Measurements from ENCODE around the gene GREM2. TPM values are rescaled to one million over a fixed set of nuclear protein-coding genes. Genes with fewer than 3 reads are reported as not detected.

The GREM2 gene
- polyA plus RNA-seq, 1 donor from 2014 or later: 0.85 TPM

DNA sequence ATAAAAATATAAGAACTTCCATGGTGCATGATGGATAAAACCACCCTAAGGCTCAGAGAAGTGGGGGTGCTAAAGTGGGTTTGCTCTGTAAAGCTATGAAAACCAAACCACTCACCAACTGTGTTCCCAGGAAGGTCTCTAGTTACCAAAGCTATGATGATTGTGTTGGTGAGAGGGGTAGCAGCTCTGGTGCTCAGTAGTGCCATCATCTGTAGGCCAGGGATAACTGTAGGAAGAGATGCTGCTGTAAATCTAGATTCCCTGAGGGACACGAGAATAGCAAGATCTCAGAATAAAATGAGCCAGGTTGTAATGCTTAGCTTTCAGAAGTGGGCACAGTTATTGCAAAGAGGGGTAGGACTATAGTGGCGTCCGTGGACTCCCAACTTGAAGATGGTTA lies 124.5 kb downstream of the GREM2 start:
- H3F3A ChIP-seq (ENCODE audit: insufficient read depth, low read length, poor library complexity, severe bottlenecking): no peaks in the 10 kb centered on the region
- no peaks in the 10 kb centered on the region for H3K9me2 ChIP-seq (ENCODE audit: insufficient read depth, low read length)
- no peak overlapping the region for H2AFZ ChIP-seq (ENCODE audit: low read depth, low read length)
- no peaks in the 10 kb centered on the region for H4K20me1 ChIP-seq (ENCODE audit: insufficient read depth)
- no peaks in the 10 kb centered on the region for H3K36me3 ChIP-seq (ENCODE audit: insufficient read depth, low read length)
- no peak overlapping the region for H3K9ac ChIP-seq (ENCODE audit: low read length)
- peaks cover 3% of the 10 kb centered on the region for H3K27me3 ChIP-seq (ENCODE audit: insufficient read depth, low read depth, low read length)
- no peak overlapping the region for H3K4me3 ChIP-seq (ENCODE audit: low read length)
- TF ChIP-seq SMC3 (conservative IDR thresholded peaks at IDR 0.05; ENCODE audit: poor library complexity) (no peak), MXI1 (conservative IDR thresholded peaks at IDR 0.05; ENCODE audit: poor library complexity, severe bottlenecking) (no peak), EZH2 (IDR thresholded peaks at IDR 0.05; ENCODE audit: borderline replicate concordance, insufficient read depth, low read length, poor library complexity, severe bottlenecking) (no peak)
- TF ChIP-seq, protein P1, sequence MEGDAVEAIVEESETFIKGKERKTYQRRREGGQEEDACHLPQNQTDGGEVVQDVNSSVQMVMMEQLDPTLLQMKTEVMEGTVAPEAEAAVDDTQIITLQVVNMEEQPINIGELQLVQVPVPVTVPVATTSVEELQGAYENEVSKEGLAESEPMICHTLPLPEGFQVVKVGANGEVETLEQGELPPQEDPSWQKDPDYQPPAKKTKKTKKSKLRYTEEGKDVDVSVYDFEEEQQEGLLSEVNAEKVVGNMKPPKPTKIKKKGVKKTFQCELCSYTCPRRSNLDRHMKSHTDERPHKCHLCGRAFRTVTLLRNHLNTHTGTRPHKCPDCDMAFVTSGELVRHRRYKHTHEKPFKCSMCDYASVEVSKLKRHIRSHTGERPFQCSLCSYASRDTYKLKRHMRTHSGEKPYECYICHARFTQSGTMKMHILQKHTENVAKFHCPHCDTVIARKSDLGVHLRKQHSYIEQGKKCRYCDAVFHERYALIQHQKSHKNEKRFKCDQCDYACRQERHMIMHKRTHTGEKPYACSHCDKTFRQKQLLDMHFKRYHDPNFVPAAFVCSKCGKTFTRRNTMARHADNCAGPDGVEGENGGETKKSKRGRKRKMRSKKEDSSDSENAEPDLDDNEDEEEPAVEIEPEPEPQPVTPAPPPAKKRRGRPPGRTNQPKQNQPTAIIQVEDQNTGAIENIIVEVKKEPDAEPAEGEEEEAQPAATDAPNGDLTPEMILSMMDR (IDR thresholded peaks at IDR 0.05; ENCODE audit: poor library complexity, severe bottlenecking): no peak
- no peaks in the 10 kb centered on the region for H3K9me3 ChIP-seq (ENCODE audit: low read length)
- no peak overlapping the region for H3K4me2 ChIP-seq (ENCODE audit: low read length)
- H3K27ac ChIP-seq (ENCODE audit: low read length): no peak overlapping the region
- no peaks in the 10 kb centered on the region for H3K79me2 ChIP-seq (replicated peaks; ENCODE audit: insufficient read depth, low read length)

DNA sequence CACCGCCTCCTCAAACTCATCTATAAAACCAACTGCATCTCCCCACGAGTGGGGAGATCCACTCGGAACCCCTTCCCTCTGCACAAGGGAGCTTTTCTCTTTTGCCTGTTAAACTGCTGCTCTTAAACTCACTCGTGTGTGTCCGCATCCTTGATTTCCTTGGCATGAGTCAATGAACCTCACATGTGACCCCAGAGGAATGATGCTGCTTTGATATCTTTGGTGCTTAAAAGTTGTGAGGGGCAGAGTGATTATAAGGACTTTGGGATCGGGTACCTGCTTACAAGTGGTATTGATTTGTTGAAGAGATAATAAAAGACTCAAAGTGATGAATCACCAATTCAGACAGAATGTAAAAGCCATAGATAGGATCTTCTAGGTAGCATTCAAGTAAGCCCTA lies 125.3 kb downstream of the GREM2 start:
- no peaks in the 10 kb centered on the region for H3K9me2 ChIP-seq (ENCODE audit: insufficient read depth, low read length)
- H4K20me1 ChIP-seq (ENCODE audit: insufficient read depth): no peaks in the 10 kb centered on the region
- H3K9ac ChIP-seq (ENCODE audit: low read length): no peak overlapping the region
- H3K4me3 ChIP-seq (ENCODE audit: low read length): no peak overlapping the region
- no peak overlapping the region for H3K4me2 ChIP-seq (ENCODE audit: low read length)
- H3K9me3 ChIP-seq (ENCODE audit: low read length): no peaks in the 10 kb centered on the region
- no peak overlapping the region for H2AFZ ChIP-seq (ENCODE audit: low read depth, low read length)
- H3K79me2 ChIP-seq (replicated peaks; ENCODE audit: insufficient read depth, low read length): no peaks in the 10 kb centered on the region
- TF ChIP-seq, protein P2, sequence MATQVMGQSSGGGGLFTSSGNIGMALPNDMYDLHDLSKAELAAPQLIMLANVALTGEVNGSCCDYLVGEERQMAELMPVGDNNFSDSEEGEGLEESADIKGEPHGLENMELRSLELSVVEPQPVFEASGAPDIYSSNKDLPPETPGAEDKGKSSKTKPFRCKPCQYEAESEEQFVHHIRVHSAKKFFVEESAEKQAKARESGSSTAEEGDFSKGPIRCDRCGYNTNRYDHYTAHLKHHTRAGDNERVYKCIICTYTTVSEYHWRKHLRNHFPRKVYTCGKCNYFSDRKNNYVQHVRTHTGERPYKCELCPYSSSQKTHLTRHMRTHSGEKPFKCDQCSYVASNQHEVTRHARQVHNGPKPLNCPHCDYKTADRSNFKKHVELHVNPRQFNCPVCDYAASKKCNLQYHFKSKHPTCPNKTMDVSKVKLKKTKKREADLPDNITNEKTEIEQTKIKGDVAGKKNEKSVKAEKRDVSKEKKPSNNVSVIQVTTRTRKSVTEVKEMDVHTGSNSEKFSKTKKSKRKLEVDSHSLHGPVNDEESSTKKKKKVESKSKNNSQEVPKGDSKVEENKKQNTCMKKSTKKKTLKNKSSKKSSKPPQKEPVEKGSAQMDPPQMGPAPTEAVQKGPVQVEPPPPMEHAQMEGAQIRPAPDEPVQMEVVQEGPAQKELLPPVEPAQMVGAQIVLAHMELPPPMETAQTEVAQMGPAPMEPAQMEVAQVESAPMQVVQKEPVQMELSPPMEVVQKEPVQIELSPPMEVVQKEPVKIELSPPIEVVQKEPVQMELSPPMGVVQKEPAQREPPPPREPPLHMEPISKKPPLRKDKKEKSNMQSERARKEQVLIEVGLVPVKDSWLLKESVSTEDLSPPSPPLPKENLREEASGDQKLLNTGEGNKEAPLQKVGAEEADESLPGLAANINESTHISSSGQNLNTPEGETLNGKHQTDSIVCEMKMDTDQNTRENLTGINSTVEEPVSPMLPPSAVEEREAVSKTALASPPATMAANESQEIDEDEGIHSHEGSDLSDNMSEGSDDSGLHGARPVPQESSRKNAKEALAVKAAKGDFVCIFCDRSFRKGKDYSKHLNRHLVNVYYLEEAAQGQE (IDR thresholded peaks at IDR 0.05; ENCODE audit: borderline replicate concordance): no peak
- TF ChIP-seq EZH2 (IDR thresholded peaks at IDR 0.05; ENCODE audit: borderline replicate concordance, insufficient read depth, low read length, poor library complexity, severe bottlenecking) (no peak), RAD21 (conservative IDR thresholded peaks at IDR 0.05) (no peak), MXI1 (conservative IDR thresholded peaks at IDR 0.05; ENCODE audit: poor library complexity, severe bottlenecking) (no peak), TAF1 (IDR thresholded peaks at IDR 0.05; ENCODE audit: low read depth) (no peak), SMC3 (conservative IDR thresholded peaks at IDR 0.05; ENCODE audit: poor library complexity) (no peak), EP300 (conservative IDR thresholded peaks at IDR 0.05; ENCODE audit: poor library complexity, severe bottlenecking) (no peak), POLR2AphosphoS5 (IDR thresholded peaks at IDR 0.05) (no peak)
- TF ChIP-seq, protein P1 (IDR thresholded peaks at IDR 0.05; ENCODE audit: poor library complexity, severe bottlenecking): no peak
- H3K27ac ChIP-seq (ENCODE audit: low read length): no peak overlapping the region
- no peaks in the 10 kb centered on the region for H3K27me3 ChIP-seq (ENCODE audit: insufficient read depth, low read depth, low read length)
- H3K36me3 ChIP-seq (ENCODE audit: insufficient read depth, low read length): no peaks in the 10 kb centered on the region
- H3F3A ChIP-seq (ENCODE audit: insufficient read depth, low read length, poor library complexity, severe bottlenecking): no peaks in the 10 kb centered on the region
